Liver (tissue), 9 donors: ENCODE results near the gene RGL1. TPM values are rescaled to one million over a fixed set of nuclear protein-coding genes. Genes with fewer than 3 reads are reported as not detected.

Source experiments
- DNase-seq: peaks from one replicate; pipeline ENCODE4 v3.0.0-alpha.2; 2017; ENCODE audit warnings: low spot score
- H3K27ac ChIP-seq, 2 donors: one replicate each; pipeline ENCODE4 v1.7.0; 2013; ENCODE audit warnings: inconsistent platforms in 2 of 2, low read length in 2 of 2, control low read depth in 1 of 2, low read depth in 1 of 2, mild to moderate bottlenecking in 1 of 2
- H3K27me3 ChIP-seq, 4 donors: one replicate each; pipeline versions ENCODE4 v1.6.1 to v1.7.0; 2013; ENCODE audit warnings: low read length in 3 of 4, inconsistent platforms in 1 of 4, mild to moderate bottlenecking in 1 of 4, moderate library complexity in 1 of 4; ENCODE audit not compliant: control insufficient read depth in 4 of 4, insufficient read depth in 4 of 4
- H3K36me3 ChIP-seq, 4 donors: one replicate each; pipeline versions ENCODE4 v1.6.1 to v1.7.0; 2013; ENCODE audit warnings: low read length in 3 of 4, mild to moderate bottlenecking in 3 of 4, low read depth in 1 of 4, moderate library complexity in 1 of 4; ENCODE audit not compliant: control insufficient read depth in 4 of 4, insufficient read depth in 3 of 4
- H3K4me1 ChIP-seq, 4 donors: one replicate each; pipeline versions ENCODE4 v1.6.1 to v1.7.0; 2013; ENCODE audit warnings: low read length in 3 of 4, mild to moderate bottlenecking in 3 of 4, moderate library complexity in 1 of 4; ENCODE audit not compliant: control insufficient read depth in 4 of 4, insufficient read depth in 4 of 4
- H3K4me3 ChIP-seq, 3 donors: one replicate each; pipeline versions ENCODE4 v1.6.1 to v1.7.0; 2013; ENCODE audit warnings: low read length in 3 of 3, control low read depth in 1 of 3, low read depth in 1 of 3, mild to moderate bottlenecking in 1 of 3
- H3K9ac ChIP-seq, 2 donors: one replicate each; pipeline ENCODE4 v1.7.0; 2013; ENCODE audit warnings: low read length in 2 of 2, mild to moderate bottlenecking in 2 of 2, moderate library complexity in 2 of 2, control low read depth in 1 of 2, low read depth in 1 of 2
- H3K9me3 ChIP-seq, 4 donors: one replicate each; pipeline versions ENCODE4 v1.6.1 to v1.7.0; 2013; ENCODE audit warnings: low read length in 3 of 4; ENCODE audit not compliant: control insufficient read depth in 4 of 4
- EGR1 ChIP-seq, 2 donors: IDR thresholded peaks; 2 replicates each; pipeline ENCODE4 v1.6.1; 2016 to 2018; ENCODE audit warnings: antibody characterized with exemption in 2 of 2, low read depth in 2 of 2
- FOXA1 ChIP-seq: IDR thresholded peaks from 2 replicates; pipeline ENCODE4 v1.6.1; 2016; ENCODE audit warnings: antibody characterized with exemption
- FOXA2 ChIP-seq: IDR thresholded peaks from 2 replicates; pipeline ENCODE4 v1.6.1; 2016; ENCODE audit warnings: antibody characterized with exemption
- GABPA ChIP-seq, 2 donors: IDR thresholded peaks in 1 of 2; conservative IDR thresholded peaks in 1 of 2; 2 replicates each; pipeline ENCODE4 v1.6.1; 2016; ENCODE audit warnings: antibody characterized with exemption in 2 of 2, mild to moderate bottlenecking in 1 of 2, moderate library complexity in 1 of 2
- HNF4A ChIP-seq, 2 donors: conservative IDR thresholded peaks; 2 replicates each; pipeline ENCODE4 v1.6.1; 2016; ENCODE audit warnings: antibody characterized with exemption in 2 of 2, mild to moderate bottlenecking in 2 of 2
- HNF4G ChIP-seq: IDR thresholded peaks from 2 replicates; pipeline ENCODE4 v1.6.1; 2016; ENCODE audit warnings: antibody characterized with exemption
- JUND ChIP-seq, 2 donors: IDR thresholded peaks; 2 replicates each; pipeline ENCODE4 v1.6.1; 2016; ENCODE audit warnings: antibody characterized with exemption in 2 of 2
- NR2F2 ChIP-seq: IDR thresholded peaks from 2 replicates; pipeline ENCODE4 v1.6.1; 2016; ENCODE audit warnings: antibody characterized with exemption
- RAD21 ChIP-seq, 2 donors: IDR thresholded peaks; 2 replicates each; pipeline ENCODE4 v1.6.1; 2016; ENCODE audit warnings: antibody characterized with exemption in 2 of 2, mild to moderate bottlenecking in 2 of 2
- SP1 ChIP-seq: IDR thresholded peaks from 2 replicates; pipeline ENCODE4 v1.6.1; 2018; ENCODE audit warnings: antibody characterized with exemption, mild to moderate bottlenecking
- TAF1 ChIP-seq: conservative IDR thresholded peaks from 2 replicates; pipeline ENCODE4 v1.6.1; 2016; ENCODE audit warnings: antibody characterized with exemption, mild to moderate bottlenecking
- YY1 ChIP-seq: IDR thresholded peaks from 2 replicates; pipeline ENCODE4 v1.6.1; 2016; ENCODE audit warnings: antibody characterized with exemption, mild to moderate bottlenecking
- WGBS: extraction: QIAGEN DNeasy Blood & Tissue Kit; methylation state at CpG from one replicate; pipeline ENCODE4 v1.1.7; 2013; 5-methylcytosine and 5-hydroxymethylcytosine counted together
- polyA plus RNA-seq, 2 donors: library from polyadenylated mRNA; stranded (reverse) in 1 of 2; unstranded in 1 of 2; fragments of 200-250 nt in 1 of 2; fragments of >200 nt in 1 of 2; fragmentation: Nextera tagmentation in 1 of 2; extraction: Ambion mirVana in 1 of 2; gene quantifications; one replicate each; pipeline versions ENCODE4 v1.2.1 to v1.2.3, GENCODE V29; 2013 to 2015
- total RNA-seq, 2 donors: library from RNA; depleted of rRNA; stranded (reverse); fragments of >200 nt; gene quantifications; one replicate each; pipeline ENCODE4 v1.2.3, GENCODE V29; 2014
- TF ChIP-seq, protein P1 (sequence below): IDR thresholded peaks from 2 replicates; pipeline ENCODE4 v1.6.1; 2016; ENCODE audit warnings: antibody characterized with exemption
- TF ChIP-seq, protein P2 (sequence below): IDR thresholded peaks from 2 replicates; pipeline ENCODE4 v1.6.1; 2016; ENCODE audit warnings: antibody characterized with exemption
- TF ChIP-seq, protein P3 (sequence below): IDR thresholded peaks from 2 replicates; pipeline ENCODE4 v1.6.1; 2016; ENCODE audit warnings: antibody characterized with exemption, mild to moderate bottlenecking
- TF ChIP-seq, protein P4 (sequence below): fragments of 150-350 bp; IDR thresholded peaks from 2 replicates; pipeline ENCODE4 v1.5.1; 2017; ENCODE audit warnings: improper control_type of control experiment, low read depth, low read length; ENCODE audit not compliant: missing input control
- TF ChIP-seq, protein P5 (sequence below): IDR thresholded peaks from 2 replicates; pipeline ENCODE4 v1.6.1; 2016; ENCODE audit warnings: antibody characterized with exemption
- donor health status: healthy.
- donor health status: healthy.
- donor health status: healthy.
- donor health status: healthy.
- donor health status: healthy.

RGL1 gene
- total and polyA plus RNA-seq, 4 donors = 3.9 to 15.3 (median 8.9) TPM

DNA sequence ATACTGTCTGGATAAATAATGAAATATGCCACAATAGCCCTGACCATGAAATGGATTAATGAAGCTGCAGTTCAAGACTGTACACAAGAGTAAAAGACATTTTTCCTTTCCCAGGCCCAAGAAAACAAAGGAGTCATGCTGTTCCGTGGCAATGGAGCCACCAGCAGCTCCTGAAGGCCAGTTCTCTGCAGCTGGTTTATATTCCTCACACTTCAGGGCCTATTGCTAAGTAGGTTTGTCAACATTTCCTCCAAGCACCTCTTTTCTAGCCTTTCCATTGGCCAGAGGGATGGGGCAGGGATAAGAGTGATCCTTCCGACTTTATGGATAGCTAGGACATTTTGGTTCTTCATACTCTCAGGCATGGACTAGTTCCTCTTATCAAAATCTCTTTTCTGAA, 24.2 kb upstream of the RGL1 start:
- Histone ChIP-seq H3K36me3 (no peaks in the 10 kb centered on the region), H3K4me3 (no peak overlapping the region), H3K9ac (no peak overlapping the region), H3K27me3 (no peaks in the 10 kb centered on the region), H3K27ac (no peak overlapping the region), H3K9me3 (no peaks in the 10 kb centered on the region), H3K4me1 (no peaks in the 10 kb centered on the region)
- WGBS = 97% methylated on average over 2 of the region's 2 CpGs
- TF ChIP-seq, protein P1, sequence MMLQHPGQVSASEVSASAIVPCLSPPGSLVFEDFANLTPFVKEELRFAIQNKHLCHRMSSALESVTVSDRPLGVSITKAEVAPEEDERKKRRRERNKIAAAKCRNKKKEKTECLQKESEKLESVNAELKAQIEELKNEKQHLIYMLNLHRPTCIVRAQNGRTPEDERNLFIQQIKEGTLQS = no peak
- TF ChIP-seq JUND (IDR thresholded peaks at IDR 0.05) = no peak
- no peak for TF ChIP-seq SP1
- TF ChIP-seq, protein P2, sequence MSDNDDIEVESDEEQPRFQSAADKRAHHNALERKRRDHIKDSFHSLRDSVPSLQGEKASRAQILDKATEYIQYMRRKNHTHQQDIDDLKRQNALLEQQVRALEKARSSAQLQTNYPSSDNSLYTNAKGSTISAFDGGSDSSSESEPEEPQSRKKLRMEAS = no peak
- no peak for TF ChIP-seq TAF1
- TF ChIP-seq RAD21 (IDR thresholded peaks at IDR 0.05) = no peak
- TF ChIP-seq, protein P3, sequence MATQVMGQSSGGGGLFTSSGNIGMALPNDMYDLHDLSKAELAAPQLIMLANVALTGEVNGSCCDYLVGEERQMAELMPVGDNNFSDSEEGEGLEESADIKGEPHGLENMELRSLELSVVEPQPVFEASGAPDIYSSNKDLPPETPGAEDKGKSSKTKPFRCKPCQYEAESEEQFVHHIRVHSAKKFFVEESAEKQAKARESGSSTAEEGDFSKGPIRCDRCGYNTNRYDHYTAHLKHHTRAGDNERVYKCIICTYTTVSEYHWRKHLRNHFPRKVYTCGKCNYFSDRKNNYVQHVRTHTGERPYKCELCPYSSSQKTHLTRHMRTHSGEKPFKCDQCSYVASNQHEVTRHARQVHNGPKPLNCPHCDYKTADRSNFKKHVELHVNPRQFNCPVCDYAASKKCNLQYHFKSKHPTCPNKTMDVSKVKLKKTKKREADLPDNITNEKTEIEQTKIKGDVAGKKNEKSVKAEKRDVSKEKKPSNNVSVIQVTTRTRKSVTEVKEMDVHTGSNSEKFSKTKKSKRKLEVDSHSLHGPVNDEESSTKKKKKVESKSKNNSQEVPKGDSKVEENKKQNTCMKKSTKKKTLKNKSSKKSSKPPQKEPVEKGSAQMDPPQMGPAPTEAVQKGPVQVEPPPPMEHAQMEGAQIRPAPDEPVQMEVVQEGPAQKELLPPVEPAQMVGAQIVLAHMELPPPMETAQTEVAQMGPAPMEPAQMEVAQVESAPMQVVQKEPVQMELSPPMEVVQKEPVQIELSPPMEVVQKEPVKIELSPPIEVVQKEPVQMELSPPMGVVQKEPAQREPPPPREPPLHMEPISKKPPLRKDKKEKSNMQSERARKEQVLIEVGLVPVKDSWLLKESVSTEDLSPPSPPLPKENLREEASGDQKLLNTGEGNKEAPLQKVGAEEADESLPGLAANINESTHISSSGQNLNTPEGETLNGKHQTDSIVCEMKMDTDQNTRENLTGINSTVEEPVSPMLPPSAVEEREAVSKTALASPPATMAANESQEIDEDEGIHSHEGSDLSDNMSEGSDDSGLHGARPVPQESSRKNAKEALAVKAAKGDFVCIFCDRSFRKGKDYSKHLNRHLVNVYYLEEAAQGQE = no peak
- TF ChIP-seq FOXA1 = no peak
- no peak for TF ChIP-seq FOXA2
- TF ChIP-seq EGR1 (IDR thresholded peaks at IDR 0.05; ENCODE audit: low read depth in 2 of 2) = no peak
- no peak for TF ChIP-seq NR2F2
- TF ChIP-seq HNF4G = no peak
- TF ChIP-seq, protein P4, sequence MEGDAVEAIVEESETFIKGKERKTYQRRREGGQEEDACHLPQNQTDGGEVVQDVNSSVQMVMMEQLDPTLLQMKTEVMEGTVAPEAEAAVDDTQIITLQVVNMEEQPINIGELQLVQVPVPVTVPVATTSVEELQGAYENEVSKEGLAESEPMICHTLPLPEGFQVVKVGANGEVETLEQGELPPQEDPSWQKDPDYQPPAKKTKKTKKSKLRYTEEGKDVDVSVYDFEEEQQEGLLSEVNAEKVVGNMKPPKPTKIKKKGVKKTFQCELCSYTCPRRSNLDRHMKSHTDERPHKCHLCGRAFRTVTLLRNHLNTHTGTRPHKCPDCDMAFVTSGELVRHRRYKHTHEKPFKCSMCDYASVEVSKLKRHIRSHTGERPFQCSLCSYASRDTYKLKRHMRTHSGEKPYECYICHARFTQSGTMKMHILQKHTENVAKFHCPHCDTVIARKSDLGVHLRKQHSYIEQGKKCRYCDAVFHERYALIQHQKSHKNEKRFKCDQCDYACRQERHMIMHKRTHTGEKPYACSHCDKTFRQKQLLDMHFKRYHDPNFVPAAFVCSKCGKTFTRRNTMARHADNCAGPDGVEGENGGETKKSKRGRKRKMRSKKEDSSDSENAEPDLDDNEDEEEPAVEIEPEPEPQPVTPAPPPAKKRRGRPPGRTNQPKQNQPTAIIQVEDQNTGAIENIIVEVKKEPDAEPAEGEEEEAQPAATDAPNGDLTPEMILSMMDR = no peak
- no peak for DNase-seq

DNA sequence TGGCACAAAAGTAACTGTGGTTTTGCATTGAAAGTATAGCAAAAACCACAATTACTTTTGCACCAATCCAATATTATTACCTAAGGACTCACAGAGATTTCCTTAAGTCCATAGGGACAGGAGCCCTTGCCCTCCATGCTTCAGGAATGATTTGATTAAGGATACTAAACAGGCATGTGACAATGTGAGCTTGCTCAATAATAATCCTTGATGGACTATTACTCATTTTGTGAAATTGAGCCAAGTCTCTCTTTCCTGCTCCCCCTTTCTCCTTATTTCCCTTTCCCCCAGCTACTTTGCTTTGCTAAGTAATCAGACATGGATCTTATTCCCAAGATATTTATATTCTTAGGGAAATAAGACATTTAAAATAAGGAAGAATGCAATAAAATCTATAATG, 21.6 kb upstream of the RGL1 start:
- H3K4me1 ChIP-seq = no peaks in the 10 kb centered on the region
- no peaks in the 10 kb centered on the region for H3K27me3 ChIP-seq
- no peak overlapping the region for H3K4me3 ChIP-seq
- DNase-seq = no peak
- no peak overlapping the region for H3K9ac ChIP-seq
- no peaks in the 10 kb centered on the region for H3K9me3 ChIP-seq
- H3K27ac ChIP-seq = no peak overlapping the region
- no peaks in the 10 kb centered on the region for H3K36me3 ChIP-seq
- TF ChIP-seq YY1 = no peak
- TF ChIP-seq, protein P3 = no peak
- TF ChIP-seq RAD21 (IDR thresholded peaks at IDR 0.05) = no peak
- TF ChIP-seq, protein P4 = no peak
- no peak for TF ChIP-seq GABPA (IDR thresholded peaks at IDR 0.05 in 1 of 2, conservative IDR thresholded peaks at IDR 0.05 in 1 of 2)
- no peak for TF ChIP-seq FOXA1
- TF ChIP-seq HNF4A (conservative IDR thresholded peaks at IDR 0.05) = no peak
- TF ChIP-seq JUND (IDR thresholded peaks at IDR 0.05) = no peak
- TF ChIP-seq SP1 = no peak
- TF ChIP-seq, protein P1 = no peak
- TF ChIP-seq, protein P2 = no peak
- TF ChIP-seq EGR1 (IDR thresholded peaks at IDR 0.05; ENCODE audit: low read depth in 2 of 2) = no peak
- TF ChIP-seq HNF4G = no peak
- TF ChIP-seq, protein P5, sequence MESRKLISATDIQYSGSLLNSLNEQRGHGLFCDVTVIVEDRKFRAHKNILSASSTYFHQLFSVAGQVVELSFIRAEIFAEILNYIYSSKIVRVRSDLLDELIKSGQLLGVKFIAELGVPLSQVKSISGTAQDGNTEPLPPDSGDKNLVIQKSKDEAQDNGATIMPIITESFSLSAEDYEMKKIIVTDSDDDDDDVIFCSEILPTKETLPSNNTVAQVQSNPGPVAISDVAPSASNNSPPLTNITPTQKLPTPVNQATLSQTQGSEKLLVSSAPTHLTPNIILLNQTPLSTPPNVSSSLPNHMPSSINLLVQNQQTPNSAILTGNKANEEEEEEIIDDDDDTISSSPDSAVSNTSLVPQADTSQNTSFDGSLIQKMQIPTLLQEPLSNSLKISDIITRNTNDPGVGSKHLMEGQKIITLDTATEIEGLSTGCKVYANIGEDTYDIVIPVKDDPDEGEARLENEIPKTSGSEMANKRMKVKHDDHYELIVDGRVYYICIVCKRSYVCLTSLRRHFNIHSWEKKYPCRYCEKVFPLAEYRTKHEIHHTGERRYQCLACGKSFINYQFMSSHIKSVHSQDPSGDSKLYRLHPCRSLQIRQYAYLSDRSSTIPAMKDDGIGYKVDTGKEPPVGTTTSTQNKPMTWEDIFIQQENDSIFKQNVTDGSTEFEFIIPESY = no peak
